RKO (cell line): ENCODE results near the gene TBC1D14.

Experiments used
- DNase-seq: peaks from one replicate; pipeline ENCODE4 v3.0.0-alpha.2; 2016; ENCODE audit warnings: low spot score

TBC1D14 gene

GRCh38 chr4:6929812-6930464 lies 20.3 kb downstream of the TBC1D14 start:
- no peak for DNase-seq

- no peak for DNase-seq
Observed at GRCh38 chr4:6932475-6932874, 22.8 kb downstream of the TBC1D14 start.

DNA sequence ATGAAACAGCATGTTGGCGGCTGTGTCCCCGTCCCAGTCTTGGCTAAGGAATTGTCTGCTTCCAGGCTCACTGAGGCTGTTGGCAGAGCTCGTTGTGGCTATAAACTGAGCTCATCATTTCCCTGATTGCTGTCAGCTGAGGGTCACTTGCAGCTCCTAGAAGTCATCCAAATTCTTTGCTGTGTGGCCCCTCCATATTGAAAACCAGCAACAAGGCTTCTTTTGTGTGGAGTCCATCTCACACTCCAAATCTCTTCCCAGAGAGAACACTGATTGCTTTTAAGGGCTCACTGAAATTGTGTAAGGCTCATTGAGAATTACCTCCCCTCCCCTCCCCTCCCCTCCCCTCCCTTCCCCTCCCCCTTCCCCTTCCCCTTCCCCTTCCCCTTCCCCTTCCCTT lies 23.3 kb downstream of the TBC1D14 start:
- DNase-seq: no peak

DNA sequence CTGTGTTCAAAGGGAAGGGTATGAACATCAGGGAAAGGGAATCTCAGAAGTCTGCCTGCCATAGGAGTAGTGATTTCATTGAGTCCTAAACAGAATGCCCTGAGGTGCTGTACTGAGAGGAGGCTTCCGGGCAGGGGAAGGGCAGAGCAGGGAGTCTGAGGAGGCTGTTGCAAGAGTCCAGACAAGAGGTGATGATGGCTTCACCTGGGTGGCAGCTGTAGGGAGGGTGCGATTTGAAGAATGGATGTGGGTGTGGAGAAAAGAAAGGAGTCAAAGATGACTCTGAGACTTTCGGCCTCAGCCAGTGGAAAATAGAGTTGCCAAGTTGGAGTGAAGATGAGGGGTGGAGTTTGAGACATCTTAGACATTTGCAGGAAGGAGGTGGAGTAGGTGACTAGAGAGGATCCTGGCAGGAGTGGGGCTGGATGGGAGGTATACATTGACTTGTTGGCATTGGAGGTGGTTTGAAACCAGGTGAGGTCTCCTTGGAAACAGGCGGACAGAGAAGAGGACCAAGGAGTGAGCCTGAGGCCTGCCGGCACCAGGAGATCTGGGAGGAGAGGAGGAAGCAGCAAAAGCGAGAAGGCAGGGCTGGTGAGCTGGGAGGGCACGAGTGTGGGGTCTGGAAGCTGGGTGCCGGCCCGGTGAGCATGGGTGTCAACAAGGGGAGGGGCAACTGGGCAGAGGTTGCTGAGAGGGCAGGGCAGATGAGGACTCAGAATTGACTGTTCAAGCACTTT lies 24.2 kb downstream of the TBC1D14 start:
- no peak for DNase-seq

DNA sequence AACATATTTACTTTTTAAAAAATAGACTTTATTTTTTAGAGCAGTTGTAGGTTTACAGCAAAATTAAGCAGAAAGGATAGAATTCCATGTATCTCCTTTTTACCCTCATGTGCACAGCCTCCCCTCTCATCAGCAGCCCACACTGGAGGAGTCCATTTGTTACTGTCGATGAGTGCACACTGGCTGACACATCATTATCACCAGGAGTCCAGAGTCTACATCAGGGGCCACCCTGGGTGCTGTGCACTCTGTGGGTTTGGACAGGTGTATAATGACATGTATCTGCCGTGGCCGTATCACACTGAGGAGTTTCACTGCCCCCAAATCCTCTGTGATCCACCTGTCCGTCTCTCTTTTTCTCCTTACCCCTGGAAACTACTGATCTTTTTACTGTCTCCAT lies 26.3 kb downstream of the TBC1D14 start:
- no peak for DNase-seq

GRCh38 chr4:6937201-6937600 lies 27.6 kb downstream of the TBC1D14 start:
- no peak for DNase-seq

- DNase-seq: no peak
Observed at GRCh38 chr4:6937754-6938153, 28.1 kb downstream of the TBC1D14 start.

GRCh38 chr4:6938237-6938636 lies 28.6 kb downstream of the TBC1D14 start:
- no peak for DNase-seq

DNA sequence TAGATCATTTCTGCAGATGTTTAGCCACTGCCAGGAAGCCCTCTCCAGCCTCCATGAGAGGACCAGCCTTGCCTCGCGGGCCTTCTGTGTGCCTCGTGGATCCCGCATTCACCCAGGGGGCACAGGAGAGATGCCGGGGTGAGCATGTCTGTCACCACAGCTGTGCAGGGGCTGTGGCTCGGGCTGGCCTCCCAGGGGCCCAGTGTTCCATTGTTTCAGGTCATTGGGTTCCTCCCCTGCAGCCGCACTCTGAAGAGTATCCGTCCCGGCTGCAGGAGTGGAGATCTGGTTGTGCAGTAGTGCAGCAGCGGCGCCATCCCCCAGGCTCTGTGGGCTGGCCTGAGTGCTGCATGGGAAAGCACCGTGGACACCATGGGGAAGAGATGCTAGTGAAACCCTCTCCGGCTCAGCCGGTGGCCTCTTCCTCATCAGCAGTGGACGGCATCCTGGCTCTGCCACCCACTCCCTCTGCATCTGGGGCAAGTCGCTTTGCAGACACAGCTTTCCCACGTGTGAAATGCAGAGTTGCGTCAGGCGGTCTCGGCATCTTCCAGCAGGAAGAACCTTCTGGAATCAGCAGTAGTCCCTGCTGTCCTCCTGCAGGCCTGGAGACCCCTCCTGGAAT lies 29.1 kb downstream of the TBC1D14 start:
- DNase-seq: no peak

- DNase-seq: no peak
Observed at GRCh38 chr4:6939761-6940743, 30.4 kb downstream of the TBC1D14 start.

GRCh38 chr4:6940744-6941137 lies 31.1 kb downstream of the TBC1D14 start:
- no peak for DNase-seq

- DNase-seq: no peak
Observed at GRCh38 chr4:6941796-6942195, 32.2 kb downstream of the TBC1D14 start.

DNA sequence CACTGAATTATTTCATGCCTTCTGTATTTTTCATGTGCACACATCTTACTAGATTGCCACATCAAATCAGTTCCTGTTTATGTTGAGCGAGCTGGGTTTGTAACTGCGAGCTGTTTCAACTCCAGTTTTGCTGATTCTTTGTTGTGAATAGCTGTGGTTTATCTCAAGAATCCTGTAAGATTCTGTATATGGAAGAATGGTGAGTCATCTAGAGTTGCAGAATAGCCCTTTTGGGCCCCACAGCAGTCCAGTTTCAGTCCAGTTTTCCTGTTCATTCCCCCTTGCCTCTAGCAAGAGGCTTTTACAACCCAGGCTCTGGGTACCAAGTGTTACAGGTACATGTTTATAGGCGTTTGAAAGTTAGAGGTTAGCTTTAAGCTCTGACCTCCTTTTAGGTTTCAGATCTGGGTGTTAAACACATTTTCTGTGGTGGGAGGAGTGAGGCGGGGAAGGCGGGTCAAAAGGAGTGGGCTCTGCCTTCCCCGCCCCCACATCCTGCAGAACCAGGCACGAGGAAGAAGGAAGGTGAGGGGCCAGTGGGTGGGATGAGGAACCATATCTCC lies 32.7 kb downstream of the TBC1D14 start:
- DNase-seq: peak; percentile 24

DNA sequence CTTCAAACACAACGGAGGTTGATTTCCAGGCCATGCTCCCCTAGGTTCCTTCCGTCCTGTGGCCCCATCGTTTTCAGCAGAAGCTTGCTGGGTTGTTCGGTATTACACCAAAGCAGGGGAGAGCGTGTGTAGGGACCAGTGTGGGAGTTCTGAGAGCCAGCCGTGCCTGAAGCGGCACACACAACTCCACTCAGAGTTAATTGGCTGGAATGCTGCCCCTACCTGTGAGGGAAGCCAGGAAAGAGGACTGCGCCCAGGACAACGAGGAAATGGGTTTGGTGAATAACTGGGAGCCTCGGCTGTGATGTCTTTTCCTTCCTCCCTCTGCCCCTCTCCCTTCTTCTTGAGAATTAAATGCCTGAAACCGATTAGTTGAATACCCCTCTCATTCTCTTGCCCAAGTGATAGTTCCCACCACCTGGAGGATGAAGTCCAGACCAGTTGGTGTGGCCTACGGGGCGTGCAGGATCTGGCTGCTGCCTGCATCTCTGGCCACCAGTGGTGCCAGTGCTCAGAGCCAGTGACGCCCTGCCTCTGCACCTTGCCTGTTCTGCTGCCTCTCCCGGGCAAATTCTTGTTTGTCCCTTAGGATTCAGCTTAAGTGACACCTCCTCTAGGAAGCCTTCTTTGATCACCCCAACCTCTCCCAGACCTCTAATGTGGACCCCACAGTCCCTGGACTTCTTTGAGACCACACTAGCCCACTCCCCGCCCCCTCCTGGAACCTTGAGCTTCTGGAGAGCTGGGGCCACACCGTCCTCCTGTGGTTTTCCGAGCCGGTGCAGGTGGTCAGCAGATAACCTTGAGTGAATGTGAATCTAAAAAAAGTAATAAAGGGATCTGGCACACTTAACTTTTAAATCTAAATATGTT lies 33.6 kb downstream of the TBC1D14 start:
- DNase-seq: no peak

GRCh38 chr4:6943885-6944225 lies 34.2 kb downstream of the TBC1D14 start:
- no peak for DNase-seq

DNA sequence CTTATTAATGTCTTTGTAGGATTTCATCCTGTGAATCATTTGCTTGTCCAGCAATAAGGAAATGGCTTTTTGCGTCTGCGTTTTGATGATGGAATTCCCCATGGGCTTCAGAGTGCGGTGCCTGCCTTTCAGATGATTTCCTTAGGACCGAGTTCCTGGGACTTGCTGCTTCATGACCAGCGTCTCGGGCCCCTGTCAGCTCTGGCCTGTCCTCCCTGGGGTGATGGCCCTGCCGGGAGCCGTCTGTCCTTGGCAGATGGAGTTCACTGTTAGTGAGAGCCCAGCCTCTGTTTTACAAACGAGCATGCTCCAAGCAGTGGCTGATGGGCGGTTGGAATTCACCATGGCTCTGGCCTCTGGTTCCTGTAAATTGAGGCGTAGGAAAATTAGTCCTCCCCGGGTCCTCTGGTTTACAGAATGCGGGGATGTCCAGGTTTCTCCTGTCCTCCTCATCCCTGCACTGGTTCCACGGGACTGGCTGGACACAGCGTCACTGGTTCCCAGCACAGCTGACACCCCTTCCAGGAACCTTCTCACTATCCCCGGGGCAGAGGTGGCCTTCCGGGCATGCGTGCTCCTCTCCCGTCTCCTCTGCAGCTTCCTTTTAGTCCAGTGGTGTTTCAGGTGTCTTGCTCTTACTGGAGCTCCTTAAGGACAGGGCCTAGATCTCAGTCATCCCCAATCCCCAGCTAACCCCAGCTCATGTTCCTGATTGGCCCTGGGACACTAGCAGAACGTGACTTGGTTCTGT lies 34.9 kb downstream of the TBC1D14 start:
- no peak for DNase-seq

DNA sequence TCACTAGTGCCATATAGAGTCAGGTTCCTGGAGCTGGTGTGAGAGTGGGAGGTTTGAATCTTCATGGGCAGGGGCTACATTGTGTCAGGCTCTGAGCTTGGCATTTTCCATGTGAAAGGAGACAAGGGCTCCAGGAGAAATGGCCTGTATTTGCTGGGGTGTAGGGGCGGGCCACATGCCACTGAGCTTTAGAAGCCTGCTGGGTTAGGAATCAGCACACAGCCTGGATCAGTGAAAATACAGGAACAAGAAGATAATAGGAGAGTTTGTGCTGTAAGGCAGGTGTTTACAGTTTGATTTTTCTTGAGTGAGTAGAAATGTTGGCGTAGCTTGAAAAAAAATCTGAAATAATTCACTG lies 35.4 kb downstream of the TBC1D14 start:
- no peak for DNase-seq

GRCh38 chr4:6946497-6946896 lies 36.9 kb downstream of the TBC1D14 start:
- no peak for DNase-seq

- no peak for DNase-seq
Observed at GRCh38 chr4:6948134-6948460, 38.5 kb downstream of the TBC1D14 start.

DNA sequence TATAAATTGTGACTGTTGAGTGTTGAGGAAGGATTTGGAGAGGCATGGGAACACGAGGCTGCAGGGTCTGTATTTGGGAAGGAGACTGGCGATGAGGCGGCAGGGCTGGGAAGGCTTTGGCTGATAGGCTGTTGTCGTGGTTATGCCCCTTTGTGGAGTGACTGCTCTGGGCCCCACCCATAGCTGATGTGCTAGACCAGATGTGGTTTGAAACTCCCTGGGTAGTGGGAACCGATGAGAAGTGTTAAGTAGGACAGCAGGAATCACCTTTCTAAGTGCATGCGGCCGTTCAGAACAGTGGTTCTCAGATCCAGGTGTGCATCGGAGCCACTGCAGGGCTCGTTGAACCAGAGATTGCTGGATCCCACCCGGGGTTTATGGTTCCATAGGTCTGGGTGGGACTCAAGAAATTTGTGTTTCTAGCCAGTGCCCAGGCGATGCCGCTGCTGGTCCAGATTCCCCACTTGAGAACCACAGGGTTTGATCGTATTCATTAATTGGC lies 42.3 kb downstream of the TBC1D14 start:
- DNase-seq: no peak
